ENCODE measurements around the gene KDM1A.
"Not testable (repeated sequence)": the region's sequence is repeated elsewhere in the genome, so short reads cannot be mapped to it uniquely, and the experiment has no call there.

Gene KDM1A

GRCh38 chr1:23019094-23019862 is at the start of gene KDM1A:
Gene KDM1A (plus strand): TSS chr1:23019468. CDS start chr1:23019597, 129 bp downstream.
- peak; percentile 97 for DNase-seq (ENCODE audit: low spot score)

GRCh38 chr1:22970096-22970495 is 49.2 kb upstream of the KDM1A start:
- DNase-seq (ENCODE audit: low spot score) = no peak

- no peak for DNase-seq (ENCODE audit: low spot score)
Measured at GRCh38 chr1:22971161-22971560, 48.1 kb upstream of the KDM1A start.

- no peak for DNase-seq (ENCODE audit: low spot score)
Measured at GRCh38 chr1:22971611-22972405, 47.5 kb upstream of the KDM1A start.

GRCh38 chr1:22972760-22973159 is 46.5 kb upstream of the KDM1A start, which contains the start of gene LACTBL1:
Gene LACTBL1 (minus strand): TSS chr1:22972866. CDS start chr1:22972316, 550 bp downstream.
- no peak for DNase-seq (ENCODE audit: low spot score)

- DNase-seq (ENCODE audit: low spot score) = no peak
Measured at GRCh38 chr1:22975694-22976093, 43.6 kb upstream of the KDM1A start.

GRCh38 chr1:22976127-22976460 is 43.2 kb upstream of the KDM1A start:
- DNase-seq (ENCODE audit: low spot score) = no peak

- peak; percentile 80 for DNase-seq (ENCODE audit: low spot score)
Measured at GRCh38 chr1:22976461-22977243, 42.6 kb upstream of the KDM1A start.

- DNase-seq (ENCODE audit: low spot score) = no peak
Measured at GRCh38 chr1:22978299-22978698, 41.0 kb upstream of the KDM1A start.

- not testable (repeated sequence) for DNase-seq (ENCODE audit: low spot score)
Measured at GRCh38 chr1:22980471-22980790, 38.8 kb upstream of the KDM1A start.

- no peak for DNase-seq (ENCODE audit: low spot score)
Measured at GRCh38 chr1:22983944-22984343, 35.3 kb upstream of the KDM1A start.

- not testable (repeated sequence) for DNase-seq (ENCODE audit: low spot score)
Measured at GRCh38 chr1:22992384-22992783, 26.9 kb upstream of the KDM1A start.

- DNase-seq (ENCODE audit: low spot score) = not testable (repeated sequence)
Measured at GRCh38 chr1:22993220-22993795, 26.0 kb upstream of the KDM1A start.

- no peak for DNase-seq (ENCODE audit: low spot score)
Measured at GRCh38 chr1:22995774-22996173, 23.5 kb upstream of the KDM1A start.

GRCh38 chr1:22997528-22997927 is 21.7 kb upstream of the KDM1A start:
- not testable (repeated sequence) for DNase-seq (ENCODE audit: low spot score)

- not testable (repeated sequence) for DNase-seq (ENCODE audit: low spot score)
Measured at GRCh38 chr1:23000133-23000532, 19.1 kb upstream of the KDM1A start.

GRCh38 chr1:23002218-23002617 is 17.1 kb upstream of the KDM1A start:
- DNase-seq (ENCODE audit: low spot score) = not testable (repeated sequence)

- DNase-seq (ENCODE audit: low spot score) = no peak
Measured at GRCh38 chr1:23004112-23004511, 15.2 kb upstream of the KDM1A start.

GRCh38 chr1:23004769-23005168 is 14.5 kb upstream of the KDM1A start:
- DNase-seq (ENCODE audit: low spot score) = not testable (repeated sequence)

- DNase-seq (ENCODE audit: low spot score) = no peak
Measured at GRCh38 chr1:23007106-23007505, 12.2 kb upstream of the KDM1A start.

GRCh38 chr1:23008901-23009300 is 10.4 kb upstream of the KDM1A start:
- no peak for DNase-seq (ENCODE audit: low spot score)

- not testable (repeated sequence) for DNase-seq (ENCODE audit: low spot score)
Measured at GRCh38 chr1:23010025-23010424, 9.2 kb upstream of the KDM1A start.

All from SW480 (cell line).